Measurements from ENCODE around the gene MRPL36.
"Not testable (repeated sequence)": the region's sequence is repeated elsewhere in the genome, so short reads cannot be mapped to it uniquely, and the experiment has no call there.

Gene MRPL36

DNA sequence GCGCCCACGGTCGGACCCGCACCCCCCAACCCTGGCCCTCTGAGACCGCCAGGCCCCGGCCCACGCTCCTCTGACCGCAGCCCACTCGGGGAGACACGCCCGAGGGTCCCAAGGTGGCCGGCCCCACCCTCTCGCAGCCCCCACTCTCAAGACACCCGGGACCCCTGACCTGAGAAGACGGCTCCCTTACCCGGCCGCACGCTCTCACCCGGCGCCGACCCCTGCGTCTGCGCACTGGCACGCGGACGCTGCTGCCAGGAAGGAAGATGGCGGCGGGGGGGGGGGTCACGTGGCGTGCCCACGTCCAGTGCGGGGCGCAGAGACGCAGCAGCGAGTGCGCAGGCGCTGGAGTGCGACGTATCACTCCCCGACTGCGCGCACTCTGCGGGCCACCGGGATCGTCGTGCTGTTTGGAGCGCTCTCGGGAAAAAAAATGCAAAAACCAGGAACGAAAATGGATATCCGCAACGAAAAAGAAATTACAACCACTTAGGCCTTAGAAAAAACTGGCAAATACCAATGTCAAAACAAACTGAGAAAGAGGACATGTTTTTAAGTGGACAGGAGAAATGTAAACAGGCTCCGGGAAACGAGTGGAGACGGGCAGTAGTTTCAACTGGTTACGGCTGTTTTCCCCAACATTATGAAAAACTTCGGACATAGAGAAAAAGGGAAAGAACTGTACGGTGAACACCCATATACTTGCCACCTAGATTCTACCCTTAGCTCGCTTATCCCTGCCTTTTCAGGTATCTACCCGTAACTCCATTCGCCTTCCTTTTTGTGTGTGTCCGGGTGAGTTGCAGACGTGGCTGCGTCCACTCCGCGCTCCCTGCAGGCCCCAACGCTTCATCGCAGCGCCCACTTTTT is at the start of gene MRPL36:
Gene MRPL36, minus strand, starts transcription at position 236 of the 870 bp plus-strand sequence. CDS start 902 bp downstream, outside the sequence.
- peak within 1 kb of the TSS; percentile 98 for H3K27ac ChIP-seq
- TF ChIP-seq, protein P1, sequence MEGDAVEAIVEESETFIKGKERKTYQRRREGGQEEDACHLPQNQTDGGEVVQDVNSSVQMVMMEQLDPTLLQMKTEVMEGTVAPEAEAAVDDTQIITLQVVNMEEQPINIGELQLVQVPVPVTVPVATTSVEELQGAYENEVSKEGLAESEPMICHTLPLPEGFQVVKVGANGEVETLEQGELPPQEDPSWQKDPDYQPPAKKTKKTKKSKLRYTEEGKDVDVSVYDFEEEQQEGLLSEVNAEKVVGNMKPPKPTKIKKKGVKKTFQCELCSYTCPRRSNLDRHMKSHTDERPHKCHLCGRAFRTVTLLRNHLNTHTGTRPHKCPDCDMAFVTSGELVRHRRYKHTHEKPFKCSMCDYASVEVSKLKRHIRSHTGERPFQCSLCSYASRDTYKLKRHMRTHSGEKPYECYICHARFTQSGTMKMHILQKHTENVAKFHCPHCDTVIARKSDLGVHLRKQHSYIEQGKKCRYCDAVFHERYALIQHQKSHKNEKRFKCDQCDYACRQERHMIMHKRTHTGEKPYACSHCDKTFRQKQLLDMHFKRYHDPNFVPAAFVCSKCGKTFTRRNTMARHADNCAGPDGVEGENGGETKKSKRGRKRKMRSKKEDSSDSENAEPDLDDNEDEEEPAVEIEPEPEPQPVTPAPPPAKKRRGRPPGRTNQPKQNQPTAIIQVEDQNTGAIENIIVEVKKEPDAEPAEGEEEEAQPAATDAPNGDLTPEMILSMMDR (conservative IDR thresholded peaks at IDR 0.05): no peak
- TF ChIP-seq ZFX (IDR thresholded peaks at IDR 0.05): peak; percentile 69

GRCh38 chr5:1847611-1848010 is 48.0 kb upstream of the MRPL36 start:
- TF ChIP-seq ZFX (IDR thresholded peaks at IDR 0.05): no peak
- TF ChIP-seq, protein P1 (conservative IDR thresholded peaks at IDR 0.05): no peak
- no peak overlapping the region for H3K27ac ChIP-seq

DNA sequence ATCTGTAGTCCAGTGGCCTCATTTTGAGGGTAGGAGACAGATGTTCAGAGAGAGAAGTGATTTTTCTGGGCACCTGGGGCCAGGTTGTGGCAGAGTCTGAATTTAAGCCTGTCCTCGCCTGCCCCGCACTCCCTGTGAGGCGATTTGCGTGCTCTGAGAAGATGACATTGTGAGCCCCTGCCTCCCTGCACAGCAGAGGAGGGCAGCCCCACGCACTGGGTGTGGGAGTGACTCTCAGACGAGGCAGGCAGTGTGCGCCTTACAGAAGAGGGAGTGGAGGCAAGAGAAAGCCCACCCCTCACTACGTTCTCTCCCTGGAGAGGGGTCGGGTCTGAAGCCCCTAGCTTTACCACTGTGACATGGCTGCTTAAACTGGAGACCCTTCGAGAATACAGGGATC is 47.4 kb upstream of the MRPL36 start:
- no peak overlapping the region for H3K27ac ChIP-seq
- no peak for TF ChIP-seq ZFX (IDR thresholded peaks at IDR 0.05)
- TF ChIP-seq, protein P1 (conservative IDR thresholded peaks at IDR 0.05): no peak

GRCh38 chr5:1846583-1846982 is 46.9 kb upstream of the MRPL36 start:
- TF ChIP-seq, protein P1 (conservative IDR thresholded peaks at IDR 0.05): no peak
- TF ChIP-seq ZFX (IDR thresholded peaks at IDR 0.05): no peak
- H3K27ac ChIP-seq: no peak overlapping the region

GRCh38 chr5:1845696-1846095 is 46.1 kb upstream of the MRPL36 start:
- H3K27ac ChIP-seq: no peak overlapping the region
- TF ChIP-seq, protein P1 (conservative IDR thresholded peaks at IDR 0.05): no peak
- TF ChIP-seq ZFX (IDR thresholded peaks at IDR 0.05): no peak

DNA sequence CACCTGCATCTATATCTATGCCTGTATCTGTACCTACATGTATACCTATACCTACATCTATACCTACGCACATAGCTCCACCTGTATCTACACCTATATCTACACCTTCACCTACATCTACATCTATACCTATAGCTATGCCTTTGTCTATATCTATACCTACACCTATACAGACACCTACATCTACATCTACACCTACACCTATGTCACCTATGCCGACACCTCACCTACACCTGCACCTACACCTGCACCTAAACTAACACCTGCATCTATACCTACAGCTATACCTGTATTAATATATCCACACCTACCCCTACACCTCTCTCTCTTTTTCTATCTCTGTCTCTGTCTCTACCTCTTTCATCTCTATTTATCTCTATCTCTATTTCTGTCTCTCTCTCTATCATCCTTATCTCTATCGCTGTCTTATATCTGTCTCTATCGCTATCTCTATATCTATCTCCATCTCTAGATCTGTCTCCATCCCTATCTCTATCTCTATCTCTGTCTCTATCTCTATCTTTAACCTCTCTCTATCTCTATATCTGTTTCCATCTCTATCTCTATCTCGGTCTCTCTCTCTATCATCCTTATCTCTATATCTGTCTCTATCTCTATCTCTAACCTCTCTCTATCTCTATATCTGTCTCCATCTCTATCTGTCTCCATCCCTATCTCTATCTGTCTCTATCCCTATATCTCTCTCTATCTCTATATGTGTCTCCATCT is 45.2 kb upstream of the MRPL36 start:
- TF ChIP-seq, protein P1 (conservative IDR thresholded peaks at IDR 0.05): no peak
- no peak for TF ChIP-seq ZFX (IDR thresholded peaks at IDR 0.05)
- H3K27ac ChIP-seq: no peak overlapping the region

- H3K27ac ChIP-seq: not testable (repeated sequence)
Measured at GRCh38 chr5:1843761-1844160, 44.1 kb upstream of the MRPL36 start.

All from C4-2B (cell line).